CD4-positive, alpha-beta T cell (primary cell): ENCODE data around the gene GLB1L. TPM values are rescaled to one million over a fixed set of nuclear protein-coding genes. Genes with fewer than 3 reads are reported as not detected.

ENCODE experiments used
- ATAC-seq: fragments of 200-7000 bp; cut with Tn5 transposase; one replicate; pipeline ENCODE4 v1.10.0; 2022; ENCODE audit warnings: mild to moderate bottlenecking; ENCODE audit not compliant: poor library complexity
- CTCF ChIA-PET: fragments of 350-600 bp; sonication (Branson Sonifier 250); formaldehyde crosslinking; loops from one replicate; lab custom pipeline; 2021; ENCODE audit warnings: antibody characterized with exemption, inconsistent platforms; lab: Charles Lee
- POLR2A ChIA-PET: fragments of 350-600 bp; sonication (Branson Sonifier 250); formaldehyde crosslinking; loops from one replicate; lab custom pipeline; 2021; ENCODE audit warnings: antibody characterized with exemption, inconsistent platforms; lab: Charles Lee
- DNase-seq, 14 experiments: peaks; one replicate each; pipeline ENCODE4 v3.0.0-alpha.2; 2013 to 2020; ENCODE audit warnings: mixed read lengths in 2 of 14
- H3K27ac ChIP-seq, 2 donors: one replicate each; pipeline versions ENCODE4 v1.5.1 to v1.7.0; 2013; ENCODE audit warnings: low read length in 2 of 2, low read depth in 1 of 2, mild to moderate bottlenecking in 1 of 2
- H3K27me3 ChIP-seq, 2 experiments: 1 replicate in 1 of 2; 2 replicates in 1 of 2; pipeline versions ENCODE4 v1.6.1 to v1.7.0; 2013; ENCODE audit warnings: low read length in 2 of 2, control low read depth in 1 of 2, mild to moderate bottlenecking in 1 of 2, moderate library complexity in 1 of 2; ENCODE audit not compliant: insufficient read depth in 2 of 2, control insufficient read depth in 1 of 2
- H3K36me3 ChIP-seq: one replicate; pipeline ENCODE4 v1.6.1; 2013; ENCODE audit warnings: low read length, control low read depth; ENCODE audit not compliant: insufficient read depth
- H3K4me1 ChIP-seq: one replicate; pipeline ENCODE4 v1.6.1; 2013; ENCODE audit warnings: low read length, control low read depth; ENCODE audit not compliant: insufficient read depth
- H3K4me3 ChIP-seq: one replicate; pipeline ENCODE4 v1.5.1; 2013; ENCODE audit warnings: mild to moderate bottlenecking, low read length, moderate library complexity
- H3K9me3 ChIP-seq, 2 experiments: 1 replicate in 1 of 2; 2 replicates in 1 of 2; pipeline versions ENCODE4 v1.6.1 to v1.7.0; 2013; ENCODE audit warnings: low read length in 2 of 2, mild to moderate bottlenecking in 2 of 2, control low read depth in 1 of 2, moderate library complexity in 1 of 2; ENCODE audit not compliant: control insufficient read depth in 1 of 2, insufficient read depth in 1 of 2
- H3K27ac Mint-ChIP-seq: one replicate; pipeline ENCODE4 v1.8.0; 2020; ENCODE audit warnings: mixed read lengths
- H3K27me3 Mint-ChIP-seq: one replicate; pipeline ENCODE4 v1.8.0; 2021; ENCODE audit warnings: mixed read lengths
- H3K36me3 Mint-ChIP-seq: one replicate; pipeline ENCODE4 v1.8.0; 2021; ENCODE audit warnings: low read depth, mixed read lengths
- H3K4me1 Mint-ChIP-seq: one replicate; pipeline ENCODE4 v1.8.0; 2021; ENCODE audit warnings: low read depth, mixed read lengths
- H3K4me3 Mint-ChIP-seq: one replicate; pipeline ENCODE4 v1.8.0; 2020; ENCODE audit warnings: mild to moderate bottlenecking, mixed read lengths
- H3K9me3 Mint-ChIP-seq: one replicate; pipeline ENCODE4 v1.8.0; 2020; ENCODE audit warnings: mixed read lengths
- intact Hi-C, 2 experiments: fragments of 100-400 bp; cut with DNase I in 1 of 2; cut with micrococcal nuclease in 1 of 2; formaldehyde crosslinking; loops; one replicate each; pipeline versions ENCODE4 v1.15.1 to v1.9.0; 2023 to 2025; cut with DNase I, micrococcal nuclease
- total RNA-seq, 174 experiments: library from RNA in 2 of 174; stranded (reverse) in 2 of 174; gene quantifications; one replicate each; pipeline ENCODE4 v1.2.3 and lab custom pipeline; 2021 to 2026
- TF ChIP-seq, protein P1 (sequence below): fragments of 200-600 bp; IDR thresholded peaks from one replicate; pipeline ENCODE4 v1.8.0; 2022; ENCODE audit warnings: antibody characterized with exemption, mild to moderate bottlenecking

The GLB1L gene
- total RNA-seq, 2 experiments from 2014 or later = 2.4 to 3.0 TPM

GRCh38 chr2:219206328-219207133 lies 38.7 kb downstream of the GLB1L start, which contains the start of gene ZFAND2B:
Gene ZFAND2B, plus strand, starts transcription at chr2:219206782. Its CDS starts 206 bp downstream, at chr2:219206988.
- peak within 1 kb of the TSS; percentile 93 for H3K27ac Mint-ChIP-seq
- peak; percentile 93 for ATAC-seq

DNA sequence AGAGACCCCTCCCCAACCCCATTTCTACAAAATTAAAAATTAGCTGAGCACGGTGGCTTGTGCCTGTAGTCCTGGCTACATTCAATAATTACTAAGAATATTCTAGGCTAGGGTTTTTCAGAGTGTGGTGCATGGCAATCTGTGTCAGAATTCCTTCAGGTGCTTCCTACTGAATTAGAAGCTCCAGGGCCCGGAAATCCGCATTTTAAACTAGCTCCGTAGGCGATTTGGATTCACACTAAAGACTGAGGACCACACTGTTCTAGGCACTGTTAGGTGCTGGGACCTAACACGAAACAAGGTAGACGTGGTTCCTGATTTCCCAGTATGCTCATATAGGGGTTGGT lies 39.3 kb downstream of the GLB1L start:
- Histone ChIP-seq H3K4me1 (peaks cover 47% of the 10 kb centered on the region), H3K4me3 (peak overlapping the region; percentile 69), H3K36me3 (peaks cover 21% of the 10 kb centered on the region), H3K27ac (peak overlapping the region; percentile 89 to 90), H3K27me3 (no peaks in the 10 kb centered on the region), H3K9me3 (peaks cover 0 to 3% of the 10 kb centered on the region in 2 experiments)
- Mint-ChIP-seq H3K9me3 (no peaks in the 10 kb centered on the region), H3K27ac (peak overlapping the region; percentile 93), H3K4me3 (peak overlapping the region; percentile 90), H3K27me3 (no peaks in the 10 kb centered on the region), H3K36me3 (peaks cover 21% of the 10 kb centered on the region), H3K4me1 (peaks cover 41% of the 10 kb centered on the region)
- intact Hi-C loops = loop anchor here (1.0 to 10.0 kb wide), 6 partner anchors 28 to 339 kb away; partner anchors contain the start of genes CHPF (in 1 of the 2), DNAJB2 (in 1 of the 2), DNPEP (in 1 of the 2) and RETREG2 (in 1 of the 2)
- ATAC-seq (no peak), DNase-seq (no peak)
- ChIA-PET CTCF (interaction anchor here (0.9 to 4.2 kb wide), 10 partner anchors 13 to 226 kb away, joined by 3 to 32 read pairs (median 5); partner anchors contain the start of genes CNPPD1, DNPEP and NHEJ1), POLR2A (interaction anchor here (1.0 to 4.8 kb wide), 20 partner anchors 9 to 182 kb away, joined by 3 to 139 read pairs (median 13); partner anchors contain the start of genes ABCB6, ANKZF1, ATG9A and CNPPD1)
- TF ChIP-seq, protein P1, sequence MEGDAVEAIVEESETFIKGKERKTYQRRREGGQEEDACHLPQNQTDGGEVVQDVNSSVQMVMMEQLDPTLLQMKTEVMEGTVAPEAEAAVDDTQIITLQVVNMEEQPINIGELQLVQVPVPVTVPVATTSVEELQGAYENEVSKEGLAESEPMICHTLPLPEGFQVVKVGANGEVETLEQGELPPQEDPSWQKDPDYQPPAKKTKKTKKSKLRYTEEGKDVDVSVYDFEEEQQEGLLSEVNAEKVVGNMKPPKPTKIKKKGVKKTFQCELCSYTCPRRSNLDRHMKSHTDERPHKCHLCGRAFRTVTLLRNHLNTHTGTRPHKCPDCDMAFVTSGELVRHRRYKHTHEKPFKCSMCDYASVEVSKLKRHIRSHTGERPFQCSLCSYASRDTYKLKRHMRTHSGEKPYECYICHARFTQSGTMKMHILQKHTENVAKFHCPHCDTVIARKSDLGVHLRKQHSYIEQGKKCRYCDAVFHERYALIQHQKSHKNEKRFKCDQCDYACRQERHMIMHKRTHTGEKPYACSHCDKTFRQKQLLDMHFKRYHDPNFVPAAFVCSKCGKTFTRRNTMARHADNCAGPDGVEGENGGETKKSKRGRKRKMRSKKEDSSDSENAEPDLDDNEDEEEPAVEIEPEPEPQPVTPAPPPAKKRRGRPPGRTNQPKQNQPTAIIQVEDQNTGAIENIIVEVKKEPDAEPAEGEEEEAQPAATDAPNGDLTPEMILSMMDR = no peak

More at GRCh38 chr2:219206328-219207133, 38.7 kb downstream of the GLB1L start, which contains the start of gene ZFAND2B:
- H3K4me3 Mint-ChIP-seq = peak within 1 kb of the TSS; percentile 90
- no peaks in the 10 kb centered on the region for H3K9me3 Mint-ChIP-seq
- Histone ChIP-seq H3K9me3 (no peaks in the 10 kb centered on the region), H3K36me3 (peaks cover 21% of the 10 kb centered on the region), H3K4me1 (peaks cover 53% of the 10 kb centered on the region), H3K27ac (peak within 1 kb of the TSS; percentile 89 to 90), H3K4me3 (peak within 1 kb of the TSS; percentile 69), H3K27me3 (no peaks in the 10 kb centered on the region)
- peak; percentile 88 to 98 (median 95) for DNase-seq
- CTCF ChIA-PET = interaction anchor here (0.9 to 4.2 kb wide), 10 partner anchors 13 to 226 kb away, joined by 3 to 32 read pairs (median 5); partner anchors contain the start of genes CNPPD1, DNPEP and NHEJ1
- peaks cover 45% of the 10 kb centered on the region for H3K4me1 Mint-ChIP-seq
- POLR2A ChIA-PET = interaction anchor here (0.6 to 4.8 kb wide), 22 partner anchors 8 to 182 kb away, joined by 3 to 139 read pairs (median 12); partner anchors contain the start of genes ABCB6, ANKZF1, ATG9A and CNPPD1
- peaks cover 26% of the 10 kb centered on the region for H3K36me3 Mint-ChIP-seq
- H3K27me3 Mint-ChIP-seq = no peaks in the 10 kb centered on the region
- TF ChIP-seq, protein P1 = no peak
- intact Hi-C loops = loop anchor here (1.0 to 10.0 kb wide), 6 partner anchors 28 to 338 kb away; partner anchors contain the start of genes CHPF (in 1 of the 2), DNAJB2 (in 1 of the 2), DNPEP (in 1 of the 2) and RETREG2 (in 1 of the 2)

DNA sequence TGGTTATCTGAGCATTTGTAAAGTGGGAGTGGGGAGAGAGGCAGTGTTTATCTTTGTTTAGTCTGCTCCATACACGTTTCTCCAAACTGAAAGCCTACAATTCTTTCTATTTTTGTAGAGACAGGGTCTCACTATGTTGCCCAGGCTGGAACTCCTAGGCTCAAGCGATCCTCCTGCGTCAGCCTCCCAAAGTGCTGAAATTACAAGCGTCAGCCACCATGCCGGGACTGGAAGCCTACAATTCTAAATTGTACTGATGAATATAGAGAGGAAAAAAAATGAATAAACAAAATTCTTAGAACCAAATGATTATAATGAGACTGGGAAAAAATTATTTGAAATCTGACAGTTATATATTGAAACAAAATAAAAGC lies 40.1 kb downstream of the GLB1L start:
- Histone ChIP-seq H3K36me3 (peaks cover 21% of the 10 kb centered on the region), H3K27ac (no peak overlapping the region), H3K9me3 (peaks cover 0 to 3% of the 10 kb centered on the region in 2 experiments), H3K27me3 (no peaks in the 10 kb centered on the region), H3K4me3 (no peak overlapping the region), H3K4me1 (peaks cover 39% of the 10 kb centered on the region)
- Mint-ChIP-seq H3K9me3 (no peaks in the 10 kb centered on the region), H3K4me3 (peak overlapping the region; percentile 65), H3K27me3 (no peaks in the 10 kb centered on the region), H3K4me1 (peaks cover 40% of the 10 kb centered on the region), H3K27ac (peak overlapping the region; percentile 93), H3K36me3 (peaks cover 21% of the 10 kb centered on the region)
- DNase-seq = no peak
- POLR2A ChIA-PET = interaction anchor here (1.2 to 2.4 kb wide), 5 partner anchors 9 to 48 kb away, joined by 4 to 41 read pairs (median 17); partner anchors contain the start of genes TUBA4A and TUBA4B
- CTCF ChIA-PET = interaction anchor here (0.7 to 2.9 kb wide), 3 partner anchors 34 to 75 kb away, joined by 3 to 17 read pairs (median 5); partner anchors contain the start of gene NHEJ1
- ATAC-seq = no peak
- TF ChIP-seq, protein P1 = no peak
- intact Hi-C loops = loop anchor here in 1 of 2 experiments (10.0 kb wide), 2 partner anchors 180 to 340 kb away; partner anchors contain the start of genes CHPF, DNPEP and TMEM198
